HG03045 (cell line): ENCODE data around the gene GALNT17.

Experiments
- ATAC-seq: cut with Tn5 transposase; IDR thresholded peaks from one replicate; pipeline ENCODE4 v1.9.1; 2021; ENCODE audit warnings: mild to moderate bottlenecking, moderate library complexity; ENCODE audit not compliant: unreplicated experiment

Gene GALNT17

GRCh38 chr7:71486414-71486813 lies 354.5 kb downstream of the GALNT17 start:
- ATAC-seq = no peak

DNA sequence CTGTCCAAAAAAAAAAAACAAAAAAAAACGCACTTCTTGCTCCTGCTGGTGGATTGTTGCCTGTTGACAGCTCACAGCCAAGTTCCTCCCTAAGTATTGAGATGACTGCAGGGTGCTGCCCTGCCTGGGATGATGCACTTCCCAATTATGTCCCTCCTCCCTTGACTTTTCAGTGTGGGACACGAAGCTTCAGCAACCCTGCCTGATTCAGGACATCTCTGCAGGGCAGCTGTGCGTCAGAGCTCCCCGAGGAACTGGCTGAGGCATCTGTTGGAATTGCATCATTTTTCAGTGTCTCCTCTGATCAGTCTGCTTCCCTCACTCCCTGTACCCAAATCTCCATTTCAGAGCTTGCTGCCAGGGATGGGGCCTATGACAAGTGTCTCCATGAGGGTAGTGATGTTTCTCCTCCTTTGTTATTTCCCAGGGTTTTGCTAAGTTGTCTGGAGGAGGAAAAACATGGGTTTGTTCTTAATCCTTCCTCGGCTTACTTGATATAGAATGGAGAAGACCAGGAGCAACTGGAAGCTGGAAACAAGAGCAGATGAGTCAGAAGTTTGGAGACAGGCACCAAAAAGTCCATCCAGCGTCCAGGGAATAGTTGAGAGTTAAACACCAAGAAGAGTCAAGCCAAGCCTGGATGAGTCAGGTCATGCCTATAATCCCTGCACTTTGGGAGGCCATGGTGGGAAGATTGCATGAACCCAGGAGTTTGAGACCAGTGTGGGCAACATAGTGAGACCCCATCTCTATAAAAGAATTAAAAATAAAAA lies 355.1 kb downstream of the GALNT17 start:
- ATAC-seq = no peak

GRCh38 chr7:71488308-71488707 lies 356.4 kb downstream of the GALNT17 start:
- no peak for ATAC-seq

DNA sequence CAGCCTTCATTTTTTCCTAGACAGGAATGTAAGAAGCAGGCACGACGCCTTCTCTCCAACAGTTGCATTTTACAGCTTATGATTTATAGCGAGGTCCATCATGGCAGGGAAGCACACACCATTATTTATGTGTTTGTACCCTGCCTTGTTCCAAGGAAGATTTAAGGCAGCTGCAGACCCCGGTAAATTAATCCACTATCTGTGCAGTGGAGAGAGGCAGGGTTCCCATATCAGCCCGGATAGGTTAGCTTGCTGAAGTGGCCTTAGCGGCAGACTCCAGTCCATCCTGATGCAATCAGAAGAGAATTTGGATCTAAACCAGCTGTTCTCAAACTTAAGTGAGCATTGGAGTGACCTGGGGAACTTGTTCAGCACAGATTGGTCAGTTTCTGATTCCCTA lies 359.4 kb downstream of the GALNT17 start:
- no peak for ATAC-seq

- no peak for ATAC-seq
Measured at GRCh38 chr7:71495828-71496227, 363.9 kb downstream of the GALNT17 start.

DNA sequence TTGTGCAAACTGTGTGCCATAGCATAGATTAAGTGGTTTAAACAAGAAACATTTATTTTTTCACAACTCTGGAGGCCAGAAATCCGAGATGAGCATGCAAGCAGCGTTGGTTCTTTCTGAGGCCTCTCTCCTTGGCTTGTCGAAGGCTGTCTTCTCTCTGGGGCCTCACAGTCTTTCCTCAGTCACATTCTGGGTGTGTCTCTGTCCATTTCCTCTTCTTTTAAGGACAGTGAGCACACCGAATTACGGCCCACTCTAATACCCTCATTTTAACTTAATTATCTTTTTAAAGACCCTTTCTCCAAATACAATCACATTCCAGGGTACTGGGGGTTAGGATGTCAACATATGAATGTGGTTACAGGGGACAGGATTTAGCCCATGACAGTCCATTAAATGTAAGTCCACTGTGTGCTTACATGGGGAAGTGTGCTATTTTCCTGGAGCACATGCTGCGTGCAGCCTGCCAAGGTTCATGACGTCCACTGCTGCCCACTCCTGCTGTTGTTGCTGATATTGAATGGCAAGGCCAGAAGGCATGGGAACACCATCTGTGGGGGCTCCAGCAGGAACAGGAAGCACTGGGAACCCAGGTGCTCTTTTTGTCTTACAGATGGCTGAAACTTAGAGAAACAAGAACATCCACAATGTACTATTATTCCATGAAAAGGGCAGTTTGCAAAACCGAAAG lies 365.5 kb downstream of the GALNT17 start:
- no peak for ATAC-seq

GRCh38 chr7:71498381-71498780 lies 366.4 kb downstream of the GALNT17 start:
- ATAC-seq = no peak

- ATAC-seq = no peak
Measured at GRCh38 chr7:71504697-71505441, 372.9 kb downstream of the GALNT17 start.

DNA sequence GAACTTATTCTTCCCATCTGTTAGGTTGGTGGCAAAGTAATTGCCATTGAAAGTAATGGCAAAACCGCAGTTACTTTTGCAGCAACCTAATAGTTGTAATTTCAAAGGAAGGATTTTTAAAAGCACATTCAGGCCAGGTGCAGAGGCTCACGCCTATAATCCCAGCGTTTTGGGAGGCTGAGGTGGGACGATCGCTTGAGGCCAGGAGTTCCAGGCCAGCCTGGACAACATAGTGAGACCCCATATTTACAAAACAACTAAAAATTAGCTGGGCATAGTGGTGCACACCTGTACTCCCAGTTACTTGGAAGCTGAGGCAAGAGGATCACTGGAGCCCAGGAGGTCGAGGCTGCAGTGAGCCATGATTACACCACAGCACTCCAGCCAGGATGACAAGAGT lies 374.9 kb downstream of the GALNT17 start:
- ATAC-seq = no peak

DNA sequence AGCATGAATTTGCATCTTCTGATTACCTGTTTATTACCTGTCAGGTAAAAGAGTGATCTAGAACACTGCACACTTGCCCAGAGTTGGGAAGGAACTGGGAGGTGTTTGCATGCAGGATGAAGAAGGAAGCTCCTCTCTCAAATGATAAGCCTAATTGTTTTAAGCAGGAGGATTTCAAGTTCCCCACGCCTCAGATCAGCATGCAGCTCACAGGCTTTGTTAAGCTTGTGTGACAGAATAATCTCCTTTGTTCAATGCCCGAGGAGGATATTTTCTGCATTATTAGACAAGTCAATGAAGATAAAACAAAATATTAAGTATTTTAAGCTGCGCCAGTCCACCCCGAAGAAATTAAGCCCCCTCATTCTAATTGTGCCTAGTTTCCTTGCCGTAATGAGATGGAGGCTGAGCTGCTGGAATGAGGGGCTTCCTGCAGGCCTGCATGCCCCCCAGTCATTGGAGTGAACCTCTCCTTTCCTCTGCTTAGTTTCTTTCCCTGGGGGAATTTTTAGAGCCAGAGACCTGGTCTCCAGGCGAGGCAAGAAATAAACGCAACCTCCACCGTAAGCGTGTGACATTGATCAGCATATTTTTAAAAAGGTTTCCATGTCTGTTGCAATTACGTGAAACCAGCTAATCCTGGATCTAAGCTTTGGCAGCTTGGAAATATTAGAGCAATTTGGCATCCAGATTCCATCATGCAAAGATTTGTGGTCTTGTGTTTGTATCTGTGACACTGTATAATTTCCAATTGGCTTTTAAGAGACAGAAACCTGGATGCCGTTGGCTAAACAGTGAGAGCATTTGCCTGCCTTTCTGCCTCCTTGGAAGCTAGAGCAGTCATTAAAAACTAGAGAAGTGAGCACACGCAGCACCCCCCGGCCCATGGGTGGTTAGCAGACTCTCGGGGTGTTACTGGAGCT lies 376.0 kb downstream of the GALNT17 start:
- ATAC-seq = no peak

DNA sequence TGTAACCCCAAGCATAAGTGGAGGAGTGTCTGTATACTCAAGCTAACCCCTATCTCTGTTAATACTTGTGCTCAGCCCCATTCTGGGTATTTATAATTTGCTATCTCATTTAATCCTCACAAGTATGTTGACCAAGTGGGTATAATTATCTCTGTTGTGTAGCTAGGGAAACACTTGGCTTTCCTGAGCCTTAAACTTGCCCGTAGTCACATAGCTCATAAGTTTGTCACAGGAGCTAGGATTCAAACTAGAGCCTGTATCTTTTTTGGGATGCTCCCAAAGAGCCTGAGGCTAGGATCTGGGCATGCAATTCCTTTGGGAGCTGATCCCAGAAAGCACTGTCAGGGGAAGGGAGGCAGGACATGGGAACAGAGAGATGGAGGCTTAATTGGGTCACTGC lies 377.4 kb downstream of the GALNT17 start:
- no peak for ATAC-seq

- no peak for ATAC-seq
Measured at GRCh38 chr7:71511361-71511807, 379.4 kb downstream of the GALNT17 start.

DNA sequence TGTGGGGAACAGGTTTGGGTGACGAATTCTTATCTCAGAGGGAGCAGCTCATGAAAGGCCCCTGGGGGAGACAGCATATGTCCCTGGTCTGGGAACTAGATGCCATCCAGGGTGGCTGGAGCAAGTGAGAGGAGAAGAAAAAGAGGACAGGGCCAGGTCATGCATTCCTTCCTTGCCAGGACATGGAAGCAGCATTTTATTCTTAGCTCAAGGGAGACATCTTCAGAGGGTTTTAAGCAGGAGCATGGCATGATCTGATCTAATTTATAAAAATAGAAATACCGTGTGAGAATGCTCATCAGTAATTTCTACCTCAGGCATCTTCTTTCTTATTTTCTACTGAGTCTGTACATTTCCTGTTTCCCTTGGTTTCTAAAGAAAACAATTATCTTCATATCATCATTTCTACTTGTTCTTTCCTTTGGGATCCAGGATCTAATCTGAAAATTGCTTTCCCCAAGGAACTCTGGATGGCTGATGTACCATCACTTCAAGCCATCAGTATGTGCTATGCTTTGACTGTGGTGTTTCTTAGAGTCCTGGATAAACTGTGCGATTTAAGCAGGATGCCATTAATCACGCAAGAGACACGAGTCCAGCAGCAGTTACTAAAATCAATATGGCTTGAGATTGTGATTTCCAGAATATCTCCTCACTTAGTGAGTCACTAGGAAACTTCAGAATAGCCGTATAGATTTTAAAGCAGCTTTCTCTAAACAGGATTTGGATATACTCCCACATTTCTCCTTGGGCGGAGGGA lies 386.2 kb downstream of the GALNT17 start:
- ATAC-seq = no peak

DNA sequence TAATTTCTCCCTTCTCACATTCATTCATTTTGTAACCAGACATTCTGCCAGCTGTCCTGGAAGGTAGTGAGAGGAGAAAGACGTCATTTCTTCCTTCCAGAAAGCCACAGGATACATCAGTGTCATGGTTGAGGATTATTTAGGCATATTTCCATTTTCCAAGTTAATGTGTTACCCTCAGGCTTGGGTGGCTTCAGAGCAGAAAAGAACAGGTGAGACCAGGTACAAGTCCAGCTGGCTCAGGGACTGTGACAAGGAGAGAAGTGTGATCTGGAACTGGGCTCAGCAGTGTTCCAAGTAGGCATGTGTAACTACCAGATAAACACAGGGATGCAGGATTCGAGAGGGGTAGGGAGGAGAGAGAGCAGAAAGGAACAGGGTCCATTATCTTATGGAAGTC lies 386.9 kb downstream of the GALNT17 start:
- no peak for ATAC-seq

GRCh38 chr7:71521506-71521905 lies 389.6 kb downstream of the GALNT17 start:
- ATAC-seq = no peak

GRCh38 chr7:71526106-71526505 lies 394.2 kb downstream of the GALNT17 start:
- no peak for ATAC-seq

- no peak for ATAC-seq
Measured at GRCh38 chr7:71527213-71527612, 395.3 kb downstream of the GALNT17 start.

GRCh38 chr7:71535616-71536015 lies 403.7 kb downstream of the GALNT17 start:
- ATAC-seq = no peak

DNA sequence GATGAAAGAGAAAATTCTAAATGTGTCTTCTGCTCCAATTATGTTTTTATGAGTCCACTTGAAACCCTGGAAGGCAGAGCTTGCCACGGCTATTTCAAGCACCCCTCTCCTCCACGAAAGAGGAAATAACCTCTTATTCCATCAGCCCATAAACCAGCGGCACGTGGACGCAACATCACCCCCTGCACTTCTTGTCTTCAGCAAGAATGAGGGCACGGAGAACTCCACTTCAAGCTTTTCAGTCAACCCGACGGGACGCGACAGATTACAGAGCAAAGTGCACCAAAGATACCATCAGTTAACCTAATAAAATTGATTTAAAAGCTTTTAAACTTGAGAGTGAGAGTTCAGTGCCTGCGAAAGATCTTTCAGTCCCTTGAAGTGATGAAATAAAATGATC lies 406.3 kb downstream of the GALNT17 start:
- ATAC-seq = no peak

DNA sequence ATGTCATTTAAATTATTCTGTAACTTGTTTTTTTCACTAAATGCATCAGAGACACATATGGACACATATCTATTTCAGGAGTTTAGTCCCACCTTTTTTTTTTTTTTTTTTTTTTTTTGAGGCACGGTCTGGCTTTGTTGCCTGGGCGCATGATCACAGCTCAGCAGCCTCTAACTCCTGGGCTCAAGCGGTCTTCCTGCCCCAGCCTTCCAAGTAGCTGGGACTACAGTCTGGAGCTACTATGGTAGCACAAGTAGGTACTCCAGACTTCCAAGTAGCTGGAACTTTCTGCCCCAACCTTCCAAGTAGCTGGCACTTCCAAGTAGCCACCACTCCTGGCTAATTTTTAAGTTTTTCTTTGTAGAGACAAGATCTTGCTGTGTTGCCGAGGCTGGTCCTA lies 407.7 kb downstream of the GALNT17 start:
- no peak for ATAC-seq
